HG03460 (cell line): ENCODE measurements around the gene RBBP6.
"Not testable (repeated sequence)": the region's sequence is repeated elsewhere in the genome, so short reads cannot be mapped to it uniquely, and the experiment has no call there.

Experiments used
- ATAC-seq: cut with Tn5 transposase; IDR thresholded peaks from one replicate; pipeline ENCODE4 v1.9.1; 2021; ENCODE audit not compliant: unreplicated experiment

Gene RBBP6

DNA sequence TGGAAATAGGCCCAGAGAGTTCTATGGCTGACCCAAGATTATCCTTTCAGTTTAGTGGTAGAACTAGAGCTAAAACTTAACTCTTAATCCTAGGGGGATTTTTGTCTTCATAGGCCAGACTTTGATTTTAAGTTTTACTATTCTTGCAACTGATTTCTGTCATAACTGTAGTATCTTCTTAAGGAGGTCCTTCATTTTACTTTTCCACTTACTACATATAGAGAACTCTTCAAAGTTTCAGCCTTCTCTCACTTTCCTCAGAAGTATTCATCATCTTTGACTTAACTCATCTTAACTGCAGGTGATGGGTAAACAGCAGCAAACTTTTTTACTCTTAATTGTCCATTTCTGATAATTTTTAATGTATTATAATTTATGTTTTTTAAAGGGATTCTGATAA lies 23.4 kb downstream of the RBBP6 start:
- no peak for ATAC-seq

DNA sequence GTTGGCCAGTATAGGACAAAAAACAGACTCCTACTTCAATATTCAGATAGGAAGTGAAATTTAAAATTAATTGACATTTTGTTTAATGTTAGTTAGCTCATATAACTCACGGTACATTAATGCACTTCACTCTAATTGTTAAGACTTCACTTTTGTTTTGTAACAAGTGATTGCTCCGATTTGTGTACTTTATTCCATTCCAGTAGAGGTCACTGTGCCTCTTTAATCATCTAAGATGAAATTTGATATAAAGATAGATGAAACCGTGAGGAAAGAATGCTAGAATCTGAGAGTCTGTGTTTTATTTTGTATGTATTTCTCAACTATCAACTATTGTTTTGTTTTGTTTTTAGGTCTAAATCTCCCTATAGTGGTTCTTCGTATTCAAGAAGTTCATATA lies 29.0 kb downstream of the RBBP6 start:
- no peak for ATAC-seq

- no peak for ATAC-seq
These were observed 31.7 kb downstream of the RBBP6 start for GRCh38 chr16:24571096-24571495.

GRCh38 chr16:24572069-24572468 lies 32.7 kb downstream of the RBBP6 start:
- no peak for ATAC-seq

- ATAC-seq = no peak
These were observed 33.8 kb downstream of the RBBP6 start for GRCh38 chr16:24573141-24573540.

GRCh38 chr16:24574515-24575485 lies 35.4 kb downstream of the RBBP6 start:
- ATAC-seq = not testable (repeated sequence)

DNA sequence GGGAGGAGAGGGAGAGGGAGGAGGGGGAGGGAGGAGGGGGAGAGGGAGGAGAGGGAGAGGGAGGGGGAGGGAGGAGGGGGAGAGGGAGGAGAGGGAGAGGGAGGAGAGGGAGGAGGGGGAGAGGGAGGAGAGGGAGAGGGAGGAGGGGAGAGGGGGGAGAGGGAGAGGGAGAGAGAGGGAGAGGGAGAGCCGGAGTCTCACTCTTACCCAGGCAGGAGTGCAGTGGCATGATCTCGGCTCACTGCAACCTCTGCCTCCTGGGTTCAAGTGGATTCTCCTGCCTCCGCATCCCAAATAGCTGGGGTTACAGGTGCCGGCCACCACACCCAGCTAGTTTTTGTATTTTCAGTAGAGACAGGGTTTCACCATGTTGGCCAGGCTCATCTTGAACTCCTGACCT lies 36.4 kb downstream of the RBBP6 start:
- ATAC-seq = not testable (repeated sequence)

DNA sequence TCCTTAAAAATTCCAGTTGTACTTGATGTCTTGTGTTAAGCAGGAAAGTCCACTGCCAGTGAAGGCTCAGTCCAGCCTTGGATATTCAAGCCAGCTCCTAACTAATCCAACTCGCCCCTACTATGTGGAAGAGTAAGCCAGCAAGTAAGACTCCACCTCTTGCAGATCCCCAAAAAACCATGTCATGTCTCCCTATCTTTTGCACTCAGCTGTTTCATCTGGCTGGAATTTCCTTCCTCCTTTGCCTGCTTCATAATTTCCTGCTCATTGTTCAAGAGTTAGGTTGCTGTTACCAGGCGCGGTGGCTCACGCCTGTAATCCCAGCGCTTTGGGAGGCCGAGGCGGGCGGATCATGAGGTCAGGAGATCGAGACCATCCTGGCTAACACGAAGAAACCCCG lies 37.8 kb downstream of the RBBP6 start:
- ATAC-seq = no peak

DNA sequence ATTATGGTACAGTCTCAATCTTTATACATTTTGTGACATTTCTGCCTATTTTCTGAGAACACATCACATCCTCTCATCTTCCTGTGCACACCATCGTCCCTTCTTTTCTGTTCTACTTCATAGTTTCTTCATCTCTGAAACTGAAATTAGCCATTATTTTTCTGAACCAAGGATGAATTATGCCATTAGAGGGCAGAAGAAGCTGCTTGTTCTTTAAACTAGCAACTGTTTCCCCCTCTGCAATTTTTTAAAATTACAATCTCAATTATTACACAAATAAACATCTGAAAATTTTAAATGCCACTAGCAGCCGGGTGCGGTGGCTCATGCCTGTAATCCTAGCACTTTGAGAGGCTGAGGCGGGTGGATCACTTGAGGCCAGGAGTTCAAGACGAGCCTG lies 41.3 kb downstream of the RBBP6 start:
- ATAC-seq = no peak

- no peak for ATAC-seq
These were observed 44.1 kb downstream of the RBBP6 start for GRCh38 chr16:24583494-24583893.

- no peak for ATAC-seq
These were observed 50.6 kb downstream of the RBBP6 start for GRCh38 chr16:24589997-24590396.

DNA sequence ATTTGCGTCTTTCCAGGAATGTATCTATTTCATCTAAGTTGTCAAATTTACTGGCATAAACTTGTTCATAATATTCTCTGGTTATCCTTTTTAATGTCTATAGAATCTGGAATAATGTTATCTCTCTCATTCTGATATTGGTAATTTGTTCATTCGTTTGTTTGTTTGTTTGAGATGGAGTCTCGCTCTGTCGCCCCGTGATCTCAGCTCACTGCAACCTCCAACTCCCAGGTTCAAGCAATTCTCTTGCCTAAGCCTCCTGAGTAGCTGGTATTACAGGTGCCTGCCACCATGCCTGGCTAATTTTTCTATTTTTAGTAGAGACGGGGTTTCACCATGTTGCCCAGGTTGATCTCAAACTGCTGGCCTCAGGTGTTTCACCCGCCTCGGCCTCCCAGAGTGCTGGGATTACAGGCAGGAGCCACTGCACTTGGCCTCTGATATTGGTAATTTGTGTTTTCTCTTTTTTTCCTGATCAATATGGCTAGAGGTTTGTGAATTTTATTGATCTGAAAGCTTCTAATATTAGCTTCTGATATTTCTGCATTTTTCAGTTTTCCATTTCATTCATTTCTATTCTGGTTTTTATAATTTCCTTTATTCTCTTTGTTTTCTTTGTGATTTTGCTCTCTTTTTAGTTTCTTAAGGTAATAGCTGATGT lies 59.5 kb downstream of the RBBP6 start:
- ATAC-seq = no peak

GRCh38 chr16:24609417-24609739 lies 70.0 kb downstream of the RBBP6 start:
- ATAC-seq = no peak

DNA sequence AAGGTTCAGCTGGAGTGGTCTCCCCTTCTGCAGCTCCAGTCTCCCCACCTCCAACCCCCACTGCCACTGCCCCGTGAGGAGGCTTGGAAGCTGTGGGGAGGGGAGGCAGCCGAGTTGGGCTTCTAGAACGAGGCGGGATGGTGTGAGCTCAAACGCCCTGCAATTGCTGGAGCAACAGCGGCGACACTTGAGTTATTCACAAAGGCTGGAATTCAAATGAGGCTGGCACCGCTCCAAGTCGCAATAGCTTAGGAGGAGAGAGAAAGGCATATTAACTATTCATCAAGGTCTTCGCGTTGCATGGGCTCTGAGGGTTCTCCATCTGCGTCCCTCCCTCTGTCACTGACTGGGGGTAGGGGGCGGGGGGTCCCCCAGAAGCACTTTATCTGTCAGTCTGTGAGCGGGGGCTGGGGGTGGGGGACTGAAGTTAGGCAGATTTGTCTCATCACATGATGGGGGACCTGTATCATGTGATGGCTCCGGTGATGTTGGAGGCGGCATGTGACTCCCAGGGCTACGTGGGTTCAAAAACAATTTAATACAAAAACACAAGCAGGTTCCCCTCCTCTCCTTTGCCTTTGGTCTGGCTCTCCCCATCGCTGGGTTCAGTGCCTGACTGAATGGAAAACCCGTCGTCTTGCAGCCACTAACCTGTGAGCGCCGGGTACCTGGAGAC lies 70.5 kb downstream of the RBBP6 start:
- no peak for ATAC-seq

DNA sequence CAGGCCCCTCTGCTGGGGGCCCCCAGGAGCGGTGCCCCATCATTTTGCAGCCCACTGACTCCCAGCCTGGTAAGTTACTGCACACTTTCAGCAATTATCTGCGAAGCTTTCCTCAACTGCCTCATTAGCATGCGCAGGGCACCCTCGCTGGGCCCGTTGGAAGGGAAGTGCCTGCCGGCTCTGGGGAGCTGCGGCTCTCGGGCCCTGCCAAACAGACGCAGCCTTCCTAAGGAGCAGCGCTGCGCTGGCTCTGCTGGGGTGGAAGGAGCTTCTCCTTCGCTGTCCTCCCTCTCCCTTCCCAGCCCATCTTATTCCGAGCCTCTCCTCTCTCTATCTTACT lies 71.0 kb downstream of the RBBP6 start:
- no peak for ATAC-seq

- ATAC-seq = no peak
These were observed 71.9 kb downstream of the RBBP6 start for GRCh38 chr16:24611310-24611709.

DNA sequence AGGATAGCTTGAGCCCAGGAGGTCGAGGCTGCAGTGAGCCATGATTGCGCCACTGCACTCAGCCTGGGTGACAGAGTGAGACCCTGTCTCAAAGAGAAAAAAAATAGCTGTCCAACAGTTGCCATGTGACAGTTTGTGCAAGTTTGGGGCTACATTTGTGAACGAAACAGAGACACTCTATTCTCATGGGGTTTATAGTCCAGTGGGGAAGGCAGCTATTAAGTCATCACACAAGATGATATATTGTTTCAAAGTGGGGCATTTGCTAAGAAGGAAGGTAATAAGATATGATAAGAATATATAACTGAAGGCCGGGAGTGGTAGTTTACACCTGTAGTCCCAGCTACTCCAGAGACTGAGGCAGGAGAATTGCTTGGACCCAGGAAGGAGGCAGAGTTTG lies 73.3 kb downstream of the RBBP6 start:
- no peak for ATAC-seq

DNA sequence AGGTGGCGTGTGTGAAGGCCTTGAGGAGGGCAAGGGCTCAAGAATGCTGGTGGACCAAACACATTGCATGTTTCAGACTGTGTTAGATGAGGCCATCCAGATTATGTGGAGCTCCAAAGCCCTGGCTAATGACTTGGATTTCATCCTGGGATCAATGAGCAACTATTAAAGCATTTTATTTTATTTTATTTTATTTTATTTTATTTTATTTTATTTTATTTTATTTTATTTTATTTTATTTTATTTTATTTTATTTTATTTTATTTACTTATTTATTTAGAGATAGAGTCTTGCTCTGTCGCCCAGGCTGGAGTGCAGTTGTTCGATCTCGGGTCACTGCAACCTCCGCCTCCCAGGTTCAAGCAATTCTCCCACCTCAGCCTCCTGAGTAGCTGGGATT lies 73.9 kb downstream of the RBBP6 start:
- not testable (repeated sequence) for ATAC-seq

DNA sequence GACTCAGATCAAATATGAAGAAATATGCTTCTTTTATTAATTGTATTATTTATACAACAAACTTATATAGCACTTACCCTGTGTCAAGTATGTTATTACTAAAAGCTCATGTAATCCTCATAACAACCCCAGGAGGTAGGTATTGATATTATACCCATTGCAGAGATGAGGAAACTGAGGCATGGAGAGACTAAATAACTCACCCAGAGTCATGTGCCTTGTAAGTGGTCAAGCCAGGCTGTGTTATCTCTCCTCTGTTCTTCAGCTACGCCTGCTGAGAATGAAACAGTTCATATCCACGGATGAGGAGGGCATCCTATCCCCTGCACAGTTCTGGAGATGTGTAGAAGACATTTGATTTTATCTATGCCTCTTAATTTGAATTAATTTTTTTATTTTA lies 78.1 kb downstream of the RBBP6 start:
- ATAC-seq = no peak
